A549 (cell line): ENCODE data around the gene DNAJB4. TPM values are rescaled to one million over a fixed set of nuclear protein-coding genes. Genes with fewer than 3 reads are reported as not detected.

Experiments used
- ATAC-seq, 2 experiments: fragments of 200-7000 bp in 1 of 2; fragments of >200 bp in 1 of 2; cut with Nextera tagmentation in 1 of 2; cut with Tn5 transposase in 1 of 2; 3 replicates each; pipeline versions ENCODE4 v1.8.0 to v1.9.1; 2018 to 2020; ENCODE audit warnings: mild to moderate bottlenecking in 1 of 2, moderate library complexity in 1 of 2
- CTCF ChIA-PET: fragments of 300-600 bp; sonication (Branson Sonifier 250); formaldehyde crosslinking; extraction: SDS; loops from one replicate; lab custom pipeline; 2021; ENCODE audit warnings: antibody characterized with exemption, inconsistent platforms; lab: Yijun Ruan, JAX
- POLR2A ChIA-PET: fragments of 350-600 bp; formaldehyde crosslinking; extraction: SDS; loops from one replicate; lab custom pipeline; 2021; ENCODE audit warnings: antibody characterized with exemption, inconsistent platforms; lab: Yijun Ruan, JAX
- DNase-seq, 2 experiments: peaks; one replicate each; pipeline versions ENCODE4 v3.0.0 to v3.0.0-alpha.2; 2011 to 2016; ENCODE audit warnings: low read depth in 1 of 2, low spot score in 1 of 2
- FAIRE-seq: peaks from 2 replicates; lab custom pipeline; 2011; peaks lifted over from hg19 to GRCh38; lab: Jason Lieb, UNC
- H3K27ac ChIP-seq, 2 experiments: fragments of >200 bp; sonication (Bioruptor Twin); formaldehyde crosslinking; 3 replicates each; pipeline ENCODE4 v1.5.1; 2016 to 2017
- H3K4me1 ChIP-seq: fragments of >200 bp; sonication (Bioruptor Twin); formaldehyde crosslinking; 3 replicates; pipeline ENCODE4 v1.6.1; 2016
- H3K4me2 ChIP-seq: fragments of >200 bp; sonication (Bioruptor Twin); formaldehyde crosslinking; 3 replicates; pipeline ENCODE4 v1.6.1; 2016
- H3K4me3 ChIP-seq: fragments of >200 bp; sonication (Bioruptor Twin); formaldehyde crosslinking; 3 replicates; pipeline ENCODE4 v1.5.1; 2016
- H3K9me3 ChIP-seq: fragments of >200 bp; sonication (Bioruptor Twin); formaldehyde crosslinking; 3 replicates; pipeline ENCODE4 v1.6.1; 2016
- ATOH8 ChIP-seq: fragments of 250-450 bp; sonication (Bioruptor Pico); IDR thresholded peaks from 2 replicates; pipeline ENCODE4 v1.5.0; 2020; ENCODE audit warnings: low read depth, mild to moderate bottlenecking, moderate library complexity
- BHLHE40 ChIP-seq: IDR thresholded peaks from 2 replicates; pipeline ENCODE4 v1.6.1; 2012; ENCODE audit warnings: low read depth, low read length, inconsistent platforms
- CBX8 ChIP-seq: fragments of 200-600 bp; sonication (generic); IDR thresholded peaks from 2 replicates; pipeline ENCODE4 v1.6.1; 2016
- CTCF ChIP-seq: fragments of >200 bp; sonication (Bioruptor Twin); formaldehyde crosslinking; IDR thresholded peaks from 3 replicates; pipeline ENCODE4 v1.5.1; 2016
- EHF ChIP-seq: fragments of 250-450 bp; sonication (Bioruptor Pico); IDR thresholded peaks from 2 replicates; pipeline ENCODE4 v1.5.0; 2020; ENCODE audit warnings: mild to moderate bottlenecking
- EP300 ChIP-seq, 2 experiments: fragments of >200 bp; sonication (Bioruptor Twin); formaldehyde crosslinking; IDR thresholded peaks; 2 replicates in 1 of 2; 3 replicates in 1 of 2; pipeline ENCODE4 v1.6.1; 2016 to 2017
- GATA3 ChIP-seq: IDR thresholded peaks from 2 replicates; pipeline ENCODE4 v1.6.1; 2012; ENCODE audit warnings: borderline replicate concordance
- HES2 ChIP-seq: fragments of >200 bp; sonication (Bioruptor Twin); formaldehyde crosslinking; IDR thresholded peaks from 2 replicates; pipeline ENCODE4 v1.6.1; 2016
- MYC ChIP-seq: IDR thresholded peaks from 2 replicates; pipeline ENCODE4 v1.6.1; 2012; ENCODE audit warnings: mild to moderate bottlenecking, inconsistent platforms, low read length, improper control_type of control experiment, borderline replicate concordance
- REST ChIP-seq: fragments of 200-600 bp; sonication (generic); IDR thresholded peaks from 2 replicates; pipeline ENCODE4 v1.6.1; 2016; ENCODE audit warnings: antibody characterized with exemption, mild to moderate bottlenecking, moderate library complexity
- RFX5 ChIP-seq: fragments of 450-650 bp; IDR thresholded peaks from 2 replicates; pipeline ENCODE4 v1.7.1; 2014; ENCODE audit warnings: antibody characterized with exemption, mild to moderate bottlenecking, moderate library complexity
- RNF2 ChIP-seq: fragments of 200-600 bp; sonication (generic); IDR thresholded peaks from 2 replicates; pipeline ENCODE4 v1.6.1; 2016; ENCODE audit warnings: low read depth, mild to moderate bottlenecking, antibody characterized with exemption, moderate library complexity, borderline replicate concordance
- SREBF2 ChIP-seq: fragments of 450-650 bp; IDR thresholded peaks from 2 replicates; pipeline ENCODE4 v1.6.1; 2014; ENCODE audit warnings: mild to moderate bottlenecking, moderate library complexity
- ZC3H11A ChIP-seq: fragments of 450-650 bp; IDR thresholded peaks from 2 replicates; pipeline ENCODE4 v1.6.1; 2014; ENCODE audit warnings: antibody characterized with exemption, mild to moderate bottlenecking
- ZFP36 ChIP-seq: fragments of 450-650 bp; IDR thresholded peaks from 2 replicates; pipeline ENCODE4 v1.6.1; 2014; ENCODE audit warnings: borderline replicate concordance; ENCODE audit not compliant: partially characterized antibody
- ZNF302 ChIP-seq: fragments of 250-450 bp; sonication (Bioruptor Pico); IDR thresholded peaks from 2 replicates; pipeline ENCODE4 v1.9.0; 2021; ENCODE audit warnings: inconsistent platforms, mild to moderate bottlenecking, moderate library complexity
- WGBS: methylation state at CpG from one replicate; pipeline ENCODE4 v1.1.6; 2017; ENCODE audit errors: missing lambda C conversion rate; 5-methylcytosine and 5-hydroxymethylcytosine counted together
- polyA plus RNA-seq, 4 experiments: library from polyadenylated mRNA; depleted of rRNA in 3 of 4; stranded (reverse); fragments of >200 nt; fragmentation: RNase III in 1 of 4; extraction: RNeasy Plus Mini Kit Qiagen cat#74134 plus additional on column Dnase treatment in 1 of 4; gene quantifications; 2 replicates in 3 of 4; 3 replicates in 1 of 4; pipeline ENCODE4 v1.2.3, GENCODE V29; 2011 to 2017

Gene DNAJB4
- polyA plus RNA-seq, 2 of the 4 experiments (the other 2 are of a cell fraction): 30.0 to 48.8 TPM

- TF ChIP-seq EP300 (IDR thresholded peaks at IDR 0.05): no peak
- TF ChIP-seq, all 56 proteins: peak for 0
These were observed 1.8 kb downstream of the DNAJB4 start (continued) for GRCh38 chr1:78006521-78006920.

- WGBS: 27% methylated on average over 4 of the region's 4 CpGs
- Histone ChIP-seq H3K9me3 (no peaks in the 10 kb centered on the region), H3K27ac (peak overlapping the region; percentile 26 to 71; a peak in 5 of 6 replicates), H3K4me2 (peak overlapping the region; percentile 87), H3K4me3 (peak overlapping the region; percentile 58), H3K4me1 (peaks cover 24% of the 10 kb centered on the region; the same call in 2 of the 3 replicates)
- no peak for DNase-seq
- no peak for FAIRE-seq
- POLR2A ChIA-PET: interaction anchor here (6.8 kb wide), 1 partner anchor 30 kb away, joined by 94 read pairs; the partner anchor contains the start of gene FUBP1
- TF ChIP-seq GATA3 (no peak), RFX5 (no peak), BHLHE40 (no peak), SREBF2 (no peak), CBX8 (no peak), ATOH8 (CRISPR knock-in tag) (no peak), ZNF302 (CRISPR knock-in tag) (no peak), ZFP36 (no peak), ZC3H11A (no peak)
- no peak for ATAC-seq
- CTCF ChIA-PET: interaction anchor here (1.1 to 1.3 kb wide), 2 partner anchors 10 to 107 kb away, joined by 3 to 7 read pairs; no protein-coding TSS in a partner anchor
These were observed 3.1 kb downstream of the DNAJB4 start for GRCh38 chr1:78007677-78008341.

- ATAC-seq (no peak), DNase-seq (no peak), FAIRE-seq (no peak)
- no peaks in the 10 kb centered on the region for H3K9me3 ChIP-seq
- 86% methylated on average over 3 of the region's 3 CpGs for WGBS
- ChIA-PET POLR2A (no interaction called here), CTCF (interaction anchor here (3.1 kb wide), 1 partner anchor 105 kb away, joined by 17 read pairs; no protein-coding TSS in a partner anchor)
- H3K4me3 ChIP-seq: 0 out of 3 replicates have a peak overlapping the region, but pooled peaks have one; percentile 4
- peaks cover 24% of the 10 kb centered on the region; the same call in 2 of the 3 replicates for H3K4me1 ChIP-seq
- peak overlapping the region in 1 of 2 experiments; percentile 42; a peak in 2 of 6 replicates for H3K27ac ChIP-seq
- peak overlapping the region; percentile 87 for H3K4me2 ChIP-seq
- TF ChIP-seq SREBF2 (no peak), EHF (no peak), EP300 (IDR thresholded peaks at IDR 0.05) (no peak), HES2 (no peak), MYC (no peak)
- TF ChIP-seq, all 56 proteins: peak for 0
These were observed 4.5 kb downstream of the DNAJB4 start for GRCh38 chr1:78009276-78009675.

- ATAC-seq: no peak
- CTCF ChIA-PET: interaction anchor here (3.1 kb wide), 1 partner anchor 105 kb away, joined by 17 read pairs; no protein-coding TSS in a partner anchor
- no peak for TF ChIP-seq REST
- no peak for TF ChIP-seq CTCF
- no peak for TF ChIP-seq RNF2
- DNase-seq: no peak
- POLR2A ChIA-PET: interaction anchor here (1.5 kb wide), 1 partner anchor 93 kb away, joined by 3 read pairs; no protein-coding TSS in a partner anchor
- H3K4me3 ChIP-seq: 0 out of 3 replicates have a peak overlapping the region, but pooled peaks have one; percentile 4
- no peak for FAIRE-seq
- peak overlapping the region; percentile 87 for H3K4me2 ChIP-seq
- H3K9me3 ChIP-seq: no peaks in the 10 kb centered on the region
- H3K27ac ChIP-seq: peak overlapping the region in 1 of 2 experiments; percentile 42; a peak in 2 of 6 replicates
- WGBS: 71% methylated on average over 3 of the region's 3 CpGs
- peaks cover 24% of the 10 kb centered on the region; the same call in 2 of the 3 replicates for H3K4me1 ChIP-seq
These were observed 5.1 kb downstream of the DNAJB4 start for GRCh38 chr1:78009836-78010235.
